Psoas muscle (tissue), 8 donors: Measurements from ENCODE around the gene IL6R. TPM values are rescaled to one million over a fixed set of nuclear protein-coding genes. Genes with fewer than 3 reads are reported as not detected.

Experiments used
- ATAC-seq, 4 donors: fragments of 200-7000 bp; cut with Tn5 transposase; one replicate each; pipeline ENCODE4 v1.9.1; 2020; ENCODE audit warnings: moderate library complexity in 3 of 4, mild to moderate bottlenecking in 2 of 4
- DNase-seq, 2 donors: peaks; one replicate each; pipeline ENCODE4 v3.0.0-alpha.2; 2020
- H3K27ac ChIP-seq: fragments of 200-600 bp; one replicate; pipeline ENCODE4 v1.8.0; 2022
- H3K27me3 ChIP-seq, 3 donors: fragments of 200-600 bp in 1 of 3; one replicate each; pipeline versions ENCODE4 v1.6.1 to v1.8.0; 2013 to 2022; ENCODE audit warnings: low read length in 2 of 3, mild to moderate bottlenecking in 2 of 3, moderate library complexity in 1 of 3; ENCODE audit not compliant: insufficient read depth in 3 of 3
- H3K36me3 ChIP-seq, 2 donors: fragments of 200-600 bp in 1 of 2; one replicate each; pipeline versions ENCODE4 v1.6.1 to v1.8.0; 2013 to 2022; ENCODE audit warnings: low read depth in 1 of 2, mild to moderate bottlenecking in 1 of 2, moderate library complexity in 1 of 2; ENCODE audit not compliant: insufficient read depth in 1 of 2
- H3K4me1 ChIP-seq: fragments of 200-600 bp; one replicate; pipeline ENCODE4 v1.8.0; 2022
- H3K4me3 ChIP-seq: fragments of 200-600 bp; one replicate; pipeline ENCODE4 v1.8.0; 2022; ENCODE audit warnings: mild to moderate bottlenecking
- H3K9me3 ChIP-seq: fragments of 200-600 bp; one replicate; pipeline ENCODE4 v1.8.0; 2022
- CTCF ChIP-seq: fragments of 200-600 bp; IDR thresholded peaks from one replicate; pipeline ENCODE4 v1.8.0; 2022; ENCODE audit warnings: antibody characterized with exemption
- WGBS, 3 donors: extraction: QIAGEN DNeasy Blood & Tissue Kit; methylation state at CpG; one replicate each; pipeline versions ENCODE4 v1.1.6 to v1.1.7; 2013; 5-methylcytosine and 5-hydroxymethylcytosine counted together
- intact Hi-C, 2 donors: fragments of 100-400 bp; cut with DNase I; formaldehyde crosslinking; loops; one replicate each; pipeline versions ENCODE4 v1.11.0 to v1.14.2; 2022
- polyA plus RNA-seq, 3 donors: library from polyadenylated mRNA; stranded (reverse); fragments of 200-250 nt; gene quantifications; one replicate each; pipeline ENCODE4 v1.2.3, GENCODE V29; 2013
- total RNA-seq, 4 donors: library from RNA; stranded (reverse); fragmentation: NEBNext Ultra II Directional in 2 of 4; extraction: Animal tissue kit (Norgen Biotek cat#: 25700) in 2 of 4; gene quantifications; one replicate each; pipeline versions ENCODE4 v1.2.1 to v1.2.4, GENCODE V29; 2021 to 2023
- donor health status: healthy with polysubstance abuse.
- donor health status: DM: no; HTN: no; CAD: no; lungs with moderate emphysema.
- donor health status: Bipolar disorder and iron deficiency.
- donor health status: healthy.
- donor health status: DM: yes; HTN: yes; CAD: no.
- donor health status: DM: no; HTN: no; CAD: no.
- donor health status: DM: no; HTN: no; CAD: no.
- donor health status: DM: yes; HTN: yes; CAD: no.

IL6R gene
- total and polyA plus RNA-seq, 7 donors: 32.6 to 182 (median 80.8) TPM

GRCh38 chr1:154500533-154500932 is 95.4 kb downstream of the IL6R start:
- intact Hi-C loops: no loop called here

GRCh38 chr1:154501423-154502065 is 96.4 kb downstream of the IL6R start:
- H3K27me3 ChIP-seq: peaks cover 3 to 67% (median 16%) of the 10 kb centered on the region in 3 donors
- TF ChIP-seq CTCF: no peak
- peak; percentile 72 to 79 for DNase-seq

More at GRCh38 chr1:154500533-154500932, 95.4 kb downstream of the IL6R start:
- WGBS, 3 donors: 62 to 74% (median 63%) methylated on average over 8 of the region's 8 CpGs
- ATAC-seq (no peak), DNase-seq (no peak)
- H3K4me3 ChIP-seq: peak overlapping the region; percentile 67
- H3K27me3 ChIP-seq: peaks cover 3 to 62% (median 16%) of the 10 kb centered on the region in 3 donors
- H3K9me3 ChIP-seq: no peaks in the 10 kb centered on the region
- TF ChIP-seq CTCF: no peak
- H3K27ac ChIP-seq: no peak overlapping the region
- H3K4me1 ChIP-seq: no peaks in the 10 kb centered on the region
- no peaks in the 10 kb centered on the region for H3K36me3 ChIP-seq

GRCh38 chr1:154502066-154502743 is 97.1 kb downstream of the IL6R start, which contains the start of the genes SHE and TDRD10:
SHE (minus strand) TSS chr1:154502412; CDS start chr1:154502026, 386 bp downstream.
TDRD10 (plus strand) TSS chr1:154502219; CDS start chr1:154506904, 4,685 bp downstream.
- WGBS, 3 donors: 0 to 2% (median 2%) methylated on average over 30 to 90 of the region's 90 CpGs
- peak within 1 kb of the TSS; percentile 50 for H3K27ac ChIP-seq
- peaks cover 3 to 67% (median 16%) of the 10 kb centered on the region in 3 donors for H3K27me3 ChIP-seq
- H3K4me3 ChIP-seq: peak within 1 kb of the TSS; percentile 67
- no peaks in the 10 kb centered on the region for H3K4me1 ChIP-seq
- DNase-seq (peak; percentile 59 to 64), ATAC-seq (peak; percentile 21 to 72 (median 55))
- intact Hi-C loops: no loop called here
- TF ChIP-seq CTCF: no peak
- peaks cover 6% of the 10 kb centered on the region for H3K9me3 ChIP-seq
- H3K36me3 ChIP-seq: no peaks in the 10 kb centered on the region

More at GRCh38 chr1:154501423-154502065, 96.4 kb downstream of the IL6R start:
- Histone ChIP-seq H3K9me3 (peaks cover 6% of the 10 kb centered on the region), H3K4me3 (peak overlapping the region; percentile 67), H3K4me1 (no peaks in the 10 kb centered on the region), H3K36me3 (no peaks in the 10 kb centered on the region), H3K27ac (peak overlapping the region; percentile 50)
- WGBS, 3 donors: 1 to 2% (median 1%) methylated on average over 30 to 54 of the region's 54 CpGs
- intact Hi-C loops: no loop called here
- ATAC-seq: peak; percentile 34 to 67 (median 54)

- Histone ChIP-seq H3K4me1 (no peaks in the 10 kb centered on the region), H3K36me3 (no peaks in the 10 kb centered on the region), H3K9me3 (peaks cover 6% of the 10 kb centered on the region), H3K4me3 (peak overlapping the region; percentile 67), H3K27me3 (peaks cover 3 to 68% (median 16%) of the 10 kb centered on the region in 3 donors), H3K27ac (peak overlapping the region; percentile 50)
- ATAC-seq: peak; percentile 17 to 56 (median 41)
- 13 to 16% (median 15%) methylated on average over 31 to 43 of the region's 43 CpGs for WGBS, 3 donors
- intact Hi-C loops: no loop called here
- TF ChIP-seq CTCF: no peak
- peak in 1 of 2 donors; percentile 55 for DNase-seq
These were observed 97.6 kb downstream of the IL6R start for GRCh38 chr1:154502744-154503115.
